ENCODE measurements around the gene TEAD1.

DNA sequence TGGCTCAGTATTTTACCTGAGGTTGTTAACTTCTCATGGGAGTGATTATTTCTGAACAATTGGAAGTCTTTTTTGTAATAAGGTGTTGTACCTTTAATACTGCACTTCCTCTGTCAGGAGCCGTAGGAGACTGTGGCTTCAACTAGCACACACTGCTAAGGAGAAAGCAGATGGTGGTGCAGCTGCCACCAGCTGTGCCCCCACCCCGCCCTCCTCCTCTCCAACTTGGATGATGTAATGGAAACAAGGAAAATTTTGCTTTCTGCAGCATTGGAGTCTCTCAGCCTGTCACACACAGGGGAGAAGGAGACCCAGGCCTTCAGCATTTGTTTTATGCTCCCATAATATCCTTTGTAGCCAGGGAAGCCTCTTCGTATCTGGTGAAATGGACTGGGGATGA, 91.2 kb downstream of the TEAD1 start:
- TF ChIP-seq, protein P1, sequence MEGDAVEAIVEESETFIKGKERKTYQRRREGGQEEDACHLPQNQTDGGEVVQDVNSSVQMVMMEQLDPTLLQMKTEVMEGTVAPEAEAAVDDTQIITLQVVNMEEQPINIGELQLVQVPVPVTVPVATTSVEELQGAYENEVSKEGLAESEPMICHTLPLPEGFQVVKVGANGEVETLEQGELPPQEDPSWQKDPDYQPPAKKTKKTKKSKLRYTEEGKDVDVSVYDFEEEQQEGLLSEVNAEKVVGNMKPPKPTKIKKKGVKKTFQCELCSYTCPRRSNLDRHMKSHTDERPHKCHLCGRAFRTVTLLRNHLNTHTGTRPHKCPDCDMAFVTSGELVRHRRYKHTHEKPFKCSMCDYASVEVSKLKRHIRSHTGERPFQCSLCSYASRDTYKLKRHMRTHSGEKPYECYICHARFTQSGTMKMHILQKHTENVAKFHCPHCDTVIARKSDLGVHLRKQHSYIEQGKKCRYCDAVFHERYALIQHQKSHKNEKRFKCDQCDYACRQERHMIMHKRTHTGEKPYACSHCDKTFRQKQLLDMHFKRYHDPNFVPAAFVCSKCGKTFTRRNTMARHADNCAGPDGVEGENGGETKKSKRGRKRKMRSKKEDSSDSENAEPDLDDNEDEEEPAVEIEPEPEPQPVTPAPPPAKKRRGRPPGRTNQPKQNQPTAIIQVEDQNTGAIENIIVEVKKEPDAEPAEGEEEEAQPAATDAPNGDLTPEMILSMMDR (conservative IDR thresholded peaks at IDR 0.05) = no peak
- TF ChIP-seq EZH2 (IDR thresholded peaks at IDR 0.05; ENCODE audit: low read depth) = no peak
